Measurements from ENCODE around the gene NR6A1.

Gene NR6A1

GRCh38 chr9:124788542-124789217 lies 17.6 kb upstream of the NR6A1 start:
- no peak overlapping the region for H3K4me3 ChIP-seq (ENCODE audit: low read length)
- H3K36me3 ChIP-seq (ENCODE audit: control insufficient read depth, insufficient read depth, low read length): no peaks in the 10 kb centered on the region
- no peak overlapping the region for H2BK5ac ChIP-seq (ENCODE audit: low read length)
- H3K23ac ChIP-seq (ENCODE audit: low read length): no peak overlapping the region
- no peak overlapping the region for H4K5ac ChIP-seq (ENCODE audit: low read length)
- H3K27me3 ChIP-seq (ENCODE audit: insufficient read depth, low read length, poor library complexity): no peaks in the 10 kb centered on the region
- no peak overlapping the region for H3K4ac ChIP-seq (ENCODE audit: low read depth, low read length)
- no peak overlapping the region for H2AK5ac ChIP-seq (ENCODE audit: low read length)
- H3K18ac ChIP-seq (ENCODE audit: low read length): no peak overlapping the region
- no peaks in the 10 kb centered on the region for H3K79me2 ChIP-seq (ENCODE audit: control insufficient read depth, insufficient read depth, low read length)
- H3K9ac ChIP-seq (ENCODE audit: low read length): no peak overlapping the region
- no peak for DNase-seq
- WGBS (ENCODE audit: extremely low coverage, insufficient coverage, low lambda C conversion rate): no CpG with 5 or more reads among the region's 3 CpGs
- no peaks in the 10 kb centered on the region for H3K4me1 ChIP-seq (ENCODE audit: control insufficient read depth, low read depth, low read length)
- H3K4me2 ChIP-seq (ENCODE audit: low read length): no peak overlapping the region
- H4K8ac ChIP-seq (ENCODE audit: low read depth, low read length): no peak overlapping the region
- no peak overlapping the region for H2BK15ac ChIP-seq (replicated peaks; ENCODE audit: low read depth)
- H2BK120ac ChIP-seq (ENCODE audit: low read depth, low read length): no peak overlapping the region
- H3K56ac ChIP-seq (ENCODE audit: low read length): no peak overlapping the region
- H3K79me1 ChIP-seq (ENCODE audit: low read length): no peaks in the 10 kb centered on the region
- no peak overlapping the region for H3K27ac ChIP-seq (ENCODE audit: low read depth, low read length)

- Histone ChIP-seq H2BK5ac (ENCODE audit: low read length) (no peak overlapping the region), H3K36me3 (ENCODE audit: control insufficient read depth, insufficient read depth, low read length) (no peaks in the 10 kb centered on the region), H3K27ac (ENCODE audit: low read depth, low read length) (no peak overlapping the region), H2BK120ac (ENCODE audit: low read depth, low read length) (no peak overlapping the region), H3K79me2 (ENCODE audit: control insufficient read depth, insufficient read depth, low read length) (no peaks in the 10 kb centered on the region), H2BK15ac (replicated peaks; ENCODE audit: low read depth) (no peak overlapping the region), H3K23ac (ENCODE audit: low read length) (no peak overlapping the region), H3K4me3 (ENCODE audit: low read length) (no peak overlapping the region), H3K18ac (ENCODE audit: low read length) (no peak overlapping the region), H3K27me3 (ENCODE audit: insufficient read depth, low read length, poor library complexity) (no peaks in the 10 kb centered on the region), H3K4ac (ENCODE audit: low read depth, low read length) (no peak overlapping the region), H3K79me1 (ENCODE audit: low read length) (no peaks in the 10 kb centered on the region), H2AK5ac (ENCODE audit: low read length) (no peak overlapping the region), H3K4me1 (ENCODE audit: control insufficient read depth, low read depth, low read length) (no peaks in the 10 kb centered on the region), H3K4me2 (ENCODE audit: low read length) (no peak overlapping the region), H4K8ac (ENCODE audit: low read depth, low read length) (no peak overlapping the region), H3K56ac (ENCODE audit: low read length) (no peak overlapping the region), H3K9ac (ENCODE audit: low read length) (no peak overlapping the region), H4K5ac (ENCODE audit: low read length) (no peak overlapping the region)
- DNase-seq: no peak
- no CpG with 5 or more reads among the region's 20 CpGs for WGBS (ENCODE audit: extremely low coverage, insufficient coverage, low lambda C conversion rate)
Measured at GRCh38 chr9:124786881-124787573, 15.9 kb upstream of the NR6A1 start.

GRCh38 chr9:124784509-124784908 lies 13.4 kb upstream of the NR6A1 start:
- Histone ChIP-seq H3K56ac (ENCODE audit: low read length) (no peak overlapping the region), H3K4me3 (ENCODE audit: low read length) (no peak overlapping the region), H3K4me1 (ENCODE audit: control insufficient read depth, low read depth, low read length) (no peaks in the 10 kb centered on the region), H3K9ac (ENCODE audit: low read length) (no peak overlapping the region), H2AK5ac (ENCODE audit: low read length) (no peak overlapping the region), H2BK5ac (ENCODE audit: low read length) (no peak overlapping the region), H3K36me3 (ENCODE audit: control insufficient read depth, insufficient read depth, low read length) (no peaks in the 10 kb centered on the region), H3K79me1 (ENCODE audit: low read length) (no peaks in the 10 kb centered on the region), H4K5ac (ENCODE audit: low read length) (no peak overlapping the region), H3K27ac (ENCODE audit: low read depth, low read length) (no peak overlapping the region), H3K79me2 (ENCODE audit: control insufficient read depth, insufficient read depth, low read length) (no peaks in the 10 kb centered on the region), H3K27me3 (ENCODE audit: insufficient read depth, low read length, poor library complexity) (no peaks in the 10 kb centered on the region), H3K23ac (ENCODE audit: low read length) (no peak overlapping the region), H2BK15ac (replicated peaks; ENCODE audit: low read depth) (no peak overlapping the region), H2BK120ac (ENCODE audit: low read depth, low read length) (no peak overlapping the region), H3K4me2 (ENCODE audit: low read length) (no peak overlapping the region), H3K4ac (ENCODE audit: low read depth, low read length) (no peak overlapping the region), H3K18ac (ENCODE audit: low read length) (no peak overlapping the region), H4K8ac (ENCODE audit: low read depth, low read length) (no peak overlapping the region)
- no CpG with 5 or more reads among the region's 2 CpGs for WGBS (ENCODE audit: extremely low coverage, insufficient coverage, low lambda C conversion rate)
- no peak for DNase-seq

GRCh38 chr9:124783830-124784229 lies 12.7 kb upstream of the NR6A1 start:
- no peak overlapping the region for H3K27ac ChIP-seq (ENCODE audit: low read depth, low read length)
- no peaks in the 10 kb centered on the region for H3K79me1 ChIP-seq (ENCODE audit: low read length)
- no peak overlapping the region for H3K4ac ChIP-seq (ENCODE audit: low read depth, low read length)
- H2BK120ac ChIP-seq (ENCODE audit: low read depth, low read length): no peak overlapping the region
- no peak overlapping the region for H2BK5ac ChIP-seq (ENCODE audit: low read length)
- no peak overlapping the region for H3K9ac ChIP-seq (ENCODE audit: low read length)
- H4K8ac ChIP-seq (ENCODE audit: low read depth, low read length): no peak overlapping the region
- H3K4me2 ChIP-seq (ENCODE audit: low read length): no peak overlapping the region
- no peak overlapping the region for H2AK5ac ChIP-seq (ENCODE audit: low read length)
- no peak overlapping the region for H2BK15ac ChIP-seq (replicated peaks; ENCODE audit: low read depth)
- H3K36me3 ChIP-seq (ENCODE audit: control insufficient read depth, insufficient read depth, low read length): no peaks in the 10 kb centered on the region
- H4K5ac ChIP-seq (ENCODE audit: low read length): no peak overlapping the region
- no peaks in the 10 kb centered on the region for H3K79me2 ChIP-seq (ENCODE audit: control insufficient read depth, insufficient read depth, low read length)
- peaks cover 2% of the 10 kb centered on the region for H3K4me1 ChIP-seq (ENCODE audit: control insufficient read depth, low read depth, low read length)
- no peak overlapping the region for H3K4me3 ChIP-seq (ENCODE audit: low read length)
- H3K18ac ChIP-seq (ENCODE audit: low read length): no peak overlapping the region
- no peak overlapping the region for H3K56ac ChIP-seq (ENCODE audit: low read length)
- H3K23ac ChIP-seq (ENCODE audit: low read length): no peak overlapping the region
- H3K27me3 ChIP-seq (ENCODE audit: insufficient read depth, low read length, poor library complexity): no peaks in the 10 kb centered on the region
- no CpG with 5 or more reads among the region's 2 CpGs for WGBS (ENCODE audit: extremely low coverage, insufficient coverage, low lambda C conversion rate)
- DNase-seq: no peak

DNA sequence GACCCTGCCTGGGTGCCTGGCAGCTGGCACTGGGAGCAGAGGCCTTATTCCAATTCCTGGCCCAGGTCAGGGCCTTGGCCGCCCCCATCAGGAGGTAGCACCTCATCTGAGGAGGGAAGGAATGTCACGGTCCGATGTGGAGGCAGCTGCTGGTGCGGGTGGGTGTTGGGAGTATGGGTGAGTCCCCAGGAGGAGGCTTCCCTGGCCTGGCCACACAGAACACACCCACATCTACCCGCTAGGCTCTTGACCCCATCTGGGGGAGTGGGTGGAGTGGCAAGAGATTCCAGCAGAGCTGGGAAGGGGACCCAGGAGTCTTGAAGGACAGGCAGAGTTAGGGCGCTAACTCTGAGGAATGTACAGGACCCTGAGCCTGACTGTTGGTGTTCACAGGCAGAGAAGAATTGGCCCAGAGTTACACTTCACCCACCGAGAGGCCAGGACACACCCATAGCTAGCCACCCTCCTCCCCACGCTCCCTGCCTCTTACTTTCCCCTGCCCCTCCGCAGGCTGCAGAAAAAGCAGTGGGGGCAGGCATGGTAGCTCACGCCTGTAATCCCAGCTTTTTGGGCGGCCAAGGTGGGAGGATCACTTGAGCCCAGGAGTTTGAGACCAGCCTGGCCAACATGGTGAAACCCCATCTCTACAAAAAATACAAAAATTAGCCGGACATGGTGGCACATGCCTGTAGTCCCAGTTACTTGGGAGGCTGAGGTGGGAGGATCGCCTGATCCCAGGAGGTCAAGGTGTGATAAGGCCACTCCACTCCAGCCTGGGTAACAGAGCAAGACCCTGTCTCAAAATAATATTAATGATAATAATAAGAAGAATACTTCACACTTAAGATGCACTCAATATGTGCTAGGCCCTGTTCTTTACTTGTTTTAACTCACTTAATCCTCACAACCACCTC lies 11.8 kb upstream of the NR6A1 start:
- no peaks in the 10 kb centered on the region for H3K36me3 ChIP-seq (ENCODE audit: control insufficient read depth, insufficient read depth, low read length)
- H3K9ac ChIP-seq (ENCODE audit: low read length): no peak overlapping the region
- no CpG with 5 or more reads among the region's 13 CpGs for WGBS (ENCODE audit: extremely low coverage, insufficient coverage, low lambda C conversion rate)
- H2BK5ac ChIP-seq (ENCODE audit: low read length): no peak overlapping the region
- H3K4me1 ChIP-seq (ENCODE audit: control insufficient read depth, low read depth, low read length): peaks cover 3% of the 10 kb centered on the region
- H3K79me2 ChIP-seq (ENCODE audit: control insufficient read depth, insufficient read depth, low read length): no peaks in the 10 kb centered on the region
- no peak overlapping the region for H2AK5ac ChIP-seq (ENCODE audit: low read length)
- H3K79me1 ChIP-seq (ENCODE audit: low read length): no peaks in the 10 kb centered on the region
- no peak overlapping the region for H3K23ac ChIP-seq (ENCODE audit: low read length)
- no peak overlapping the region for H3K4me2 ChIP-seq (ENCODE audit: low read length)
- no peak overlapping the region for H3K4me3 ChIP-seq (ENCODE audit: low read length)
- H3K27me3 ChIP-seq (ENCODE audit: insufficient read depth, low read length, poor library complexity): no peaks in the 10 kb centered on the region
- no peak overlapping the region for H3K27ac ChIP-seq (ENCODE audit: low read depth, low read length)
- H3K56ac ChIP-seq (ENCODE audit: low read length): peak overlapping the region; percentile 10
- H3K4ac ChIP-seq (ENCODE audit: low read depth, low read length): no peak overlapping the region
- no peak overlapping the region for H4K8ac ChIP-seq (ENCODE audit: low read depth, low read length)
- no peak overlapping the region for H4K5ac ChIP-seq (ENCODE audit: low read length)
- H2BK120ac ChIP-seq (ENCODE audit: low read depth, low read length): no peak overlapping the region
- no peak overlapping the region for H2BK15ac ChIP-seq (replicated peaks; ENCODE audit: low read depth)
- no peak overlapping the region for H3K18ac ChIP-seq (ENCODE audit: low read length)
- no peak for DNase-seq

Data from mesendoderm (in vitro differentiated cells).